Endothelial cell of umbilical vein (primary cell): ENCODE data around the gene BNIP5. TPM values are rescaled to one million over a fixed set of nuclear protein-coding genes. Genes with fewer than 3 reads are reported as not detected.

Source experiments
- BruUV-seq: library from RNA; stranded (reverse); fragments of 400-500 nt; replicated peaks from 2 replicates; lab custom pipeline; 2021; lab: Mats Ljungman, UMichigan
- CTCF ChIA-PET: fragments of 300-600, 350-600 bp; sonication (Branson Sonifier 250); formaldehyde crosslinking; loops from one replicate; lab custom pipeline; 2021; ENCODE audit warnings: antibody characterized with exemption, inconsistent platforms; lab: Charles Lee
- POLR2A ChIA-PET: fragments of 300-600, 350-600 bp; sonication (Branson Sonifier 250); formaldehyde crosslinking; loops from one replicate; lab custom pipeline; 2021; ENCODE audit warnings: antibody characterized with exemption, inconsistent platforms; lab: Charles Lee
- DNase-seq: peaks from one replicate; pipeline ENCODE4 v3.0.0-alpha.2; 2011; ENCODE audit warnings: low read depth, low spot score
- FAIRE-seq: peaks from 2 replicates; lab custom pipeline; 2011; peaks lifted over from hg19 to GRCh38; lab: Jason Lieb, UNC
- H2AFZ ChIP-seq: 2 replicates; pipeline ENCODE4 v1.6.0; 2012; ENCODE audit warnings: low read depth, low read length, control low read depth, inconsistent platforms
- H3K27ac ChIP-seq: 2 replicates; pipeline ENCODE4 v1.5.1; 2011; ENCODE audit warnings: low read depth, mild to moderate bottlenecking, control low read depth, low read length, moderate library complexity; ENCODE audit not compliant: insufficient read depth
- H3K27me3 ChIP-seq, 2 experiments: 2 replicates each; pipeline versions ENCODE4 v1.6.0 to v1.6.1; 2011; ENCODE audit warnings: low read length in 2 of 2, mixed read lengths in 1 of 2; ENCODE audit not compliant: control insufficient read depth in 2 of 2, insufficient read depth in 2 of 2
- H3K36me3 ChIP-seq, 2 experiments: 2 replicates in 1 of 2; 3 replicates in 1 of 2; pipeline ENCODE4 v1.5.1; 2011; ENCODE audit warnings: low read length in 2 of 2, mild to moderate bottlenecking in 1 of 2, moderate library complexity in 1 of 2; ENCODE audit not compliant: control insufficient read depth in 2 of 2, insufficient read depth in 2 of 2; ENCODE audit errors: extremely low read depth in 1 of 2
- H3K4me1 ChIP-seq: 3 replicates; pipeline ENCODE4 v1.5.1; 2011; ENCODE audit warnings: mild to moderate bottlenecking, low read length; ENCODE audit not compliant: control insufficient read depth, insufficient read depth; ENCODE audit errors: extremely low read depth
- H3K4me2 ChIP-seq: 2 replicates; pipeline ENCODE4 v1.6.1; 2011; ENCODE audit warnings: low read length, control low read depth, mixed read lengths; ENCODE audit not compliant: insufficient read depth
- H3K4me3 ChIP-seq, 3 experiments: fragments of 200-600 bp in 1 of 3; sonication (generic), shearing (Covaris generic) in 1 of 3; replicated peaks in 1 of 3; 2 replicates each; pipeline ENCODE4 v1.5.1; 2011 to 2016; ENCODE audit warnings: control low read depth in 3 of 3, low read length in 3 of 3, mild to moderate bottlenecking in 2 of 3, inconsistent platforms in 1 of 3, low read depth in 1 of 3, moderate library complexity in 1 of 3; ENCODE audit not compliant: insufficient read depth in 1 of 3
- H3K79me2 ChIP-seq: 2 replicates; pipeline ENCODE4 v1.6.0; 2012; ENCODE audit warnings: low read length, inconsistent platforms; ENCODE audit not compliant: control insufficient read depth, insufficient read depth
- H3K9ac ChIP-seq: replicated peaks from 2 replicates; pipeline ENCODE3; 2011; ENCODE audit warnings: low read length, control low read depth; ENCODE audit not compliant: insufficient read depth; ENCODE audit errors: extremely low read depth
- H3K9me1 ChIP-seq: replicated peaks from 3 replicates; pipeline ENCODE4 v1.6.0; 2011; ENCODE audit warnings: mild to moderate bottlenecking, low read length; ENCODE audit not compliant: control insufficient read depth, insufficient read depth; ENCODE audit errors: extremely low read depth
- H3K9me3 ChIP-seq: replicated peaks from 2 replicates; pipeline ENCODE4 v1.5.1; 2012; ENCODE audit warnings: low read length, inconsistent platforms; ENCODE audit not compliant: control insufficient read depth, insufficient read depth
- H4K20me1 ChIP-seq: replicated peaks from 2 replicates; pipeline ENCODE3; 2011; ENCODE audit warnings: mild to moderate bottlenecking, low read length; ENCODE audit not compliant: control insufficient read depth, insufficient read depth; ENCODE audit errors: extremely low read depth
- CTCF ChIP-seq, 2 donors: IDR thresholded peaks; 1 replicate in 1 of 2; 2 replicates in 1 of 2; pipeline ENCODE4 v1.5.1; 2011; ENCODE audit warnings: low read length in 2 of 2, mild to moderate bottlenecking in 2 of 2, moderate library complexity in 2 of 2, control low read depth in 1 of 2, inconsistent platforms in 1 of 2, low read depth in 1 of 2; ENCODE audit not compliant: insufficient read depth in 1 of 2; ENCODE audit errors: extremely low read depth in 1 of 2
- EZH2 ChIP-seq: IDR thresholded peaks from 2 replicates; pipeline ENCODE4 v1.6.1; 2012; ENCODE audit warnings: borderline replicate concordance, low read depth, mild to moderate bottlenecking, moderate library complexity, low read length, inconsistent platforms; ENCODE audit not compliant: severe bottlenecking
- FOS ChIP-seq: IDR thresholded peaks from 2 replicates; pipeline ENCODE4 v1.6.1; 2011; ENCODE audit warnings: mild to moderate bottlenecking, low read length, moderate library complexity, borderline replicate concordance; ENCODE audit not compliant: insufficient read depth
- GATA2 ChIP-seq: IDR thresholded peaks from 2 replicates; pipeline ENCODE4 v1.7.0; 2011; ENCODE audit warnings: low read depth, mild to moderate bottlenecking, moderate library complexity, mixed read lengths, low read length; ENCODE audit not compliant: insufficient read length, insufficient read depth
- JUN ChIP-seq: IDR thresholded peaks from 2 replicates; pipeline ENCODE4 v1.6.1; 2011; ENCODE audit warnings: borderline replicate concordance, low read depth; ENCODE audit not compliant: insufficient read length, insufficient read depth
- MAX ChIP-seq: IDR thresholded peaks from 2 replicates; pipeline ENCODE4 v1.6.1; 2011; ENCODE audit not compliant: insufficient read depth, insufficient read length
- MYC ChIP-seq: IDR thresholded peaks from one replicate; pipeline ENCODE4 v1.6.1; 2011; ENCODE audit warnings: mild to moderate bottlenecking, low read depth, low read length
- POLR2A ChIP-seq: IDR thresholded peaks from 2 replicates; pipeline ENCODE4 v1.6.1; 2012; ENCODE audit warnings: low read depth, mild to moderate bottlenecking, control low read depth, low read length
- POLR2AphosphoS5 ChIP-seq: IDR thresholded peaks from 2 replicates; pipeline ENCODE4 v1.6.1; 2012; ENCODE audit warnings: low read depth, mild to moderate bottlenecking, control low read depth, low read length, moderate library complexity; ENCODE audit not compliant: insufficient read depth
- dilution Hi-C: fragments of 300-500 bp; cut with MboI; formaldehyde crosslinking; loops from one replicate; pipeline ENCODE4 v1.15.0; 2019; ENCODE audit warnings: low sequenced_read_pairs; ENCODE audit not compliant: extremely low pct_ligation_motif_present
- intact Hi-C: fragments of 100-400 bp; cut with micrococcal nuclease; formaldehyde crosslinking; loops from one replicate; pipeline ENCODE4 v1.10.0; 2022
- polyA plus RNA-seq, 4 experiments: library from polyadenylated mRNA; depleted of rRNA in 3 of 4; stranded (reverse) in 3 of 4; unstranded in 1 of 4; fragments of >200 nt; gene quantifications; 2 replicates each; pipeline versions ENCODE4 v1.2.1 to v1.2.3, GENCODE V29; 2011 to 2012; ENCODE audit warnings: missing spikeins in 1 of 4
- total RNA-seq: library from RNA; stranded (reverse); gene quantifications from 2 replicates; pipeline ENCODE4 v1.2.3, GENCODE V29; 2021

Gene BNIP5
- total and polyA plus RNA-seq, 2 donors (not counting 3 experiments of a cell fraction or from before 2014, with no cell fraction given) = not detected

GRCh38 chr6:36313649-36313936, 23.1 kb downstream of the BNIP5 start:
- CTCF ChIA-PET = interaction anchor here (1.8 to 4.1 kb wide), 2 partner anchors 11 to 35 kb away, joined by 4 to 25 read pairs; no protein-coding TSS in a partner anchor
- H3K27me3 ChIP-seq = peaks cover 22 to 24% of the 10 kb centered on the region in 2 experiments

More at GRCh38 chr6:36313649-36313936, 23.1 kb downstream of the BNIP5 start:
- DNase-seq (no peak), FAIRE-seq (no peak)
- intact Hi-C loops (no loop called here), dilution Hi-C loops (no loop called here)
- TF ChIP-seq MYC = no peak
- TF ChIP-seq EZH2 = no peak
- TF ChIP-seq POLR2A = no peak
- TF ChIP-seq FOS = no peak
- no peak for TF ChIP-seq JUN
- no peak for TF ChIP-seq MAX
- TF ChIP-seq POLR2AphosphoS5 = no peak
- TF ChIP-seq CTCF (IDR thresholded peaks at IDR 0.05; ENCODE audit: extremely low read depth in 1 of 2, insufficient read depth in 1 of 2, low read depth in 1 of 2, low read length in 2 of 2) = no peak
- TF ChIP-seq GATA2 = no peak
- BruUV-seq = no TSS peak
- POLR2A ChIA-PET = no interaction called here
- Histone ChIP-seq H3K79me2 (no peaks in the 10 kb centered on the region), H3K4me1 (no peaks in the 10 kb centered on the region), H2AFZ (no peak overlapping the region), H3K36me3 (no peaks in the 10 kb centered on the region), H3K4me3 (no peak overlapping the region), H3K27ac (no peak overlapping the region), H4K20me1 (no peaks in the 10 kb centered on the region), H3K4me2 (no peak overlapping the region), H3K9me3 (no peaks in the 10 kb centered on the region), H3K9me1 (no peaks in the 10 kb centered on the region), H3K9ac (no peak overlapping the region)
